Activated gamma-delta T cell (primary cell): Measurements from ENCODE around the gene WDR27.
"Not testable (repeated sequence)": the region's sequence is repeated elsewhere in the genome, so short reads cannot be mapped to it uniquely, and the experiment has no call there.

ENCODE experiments used
- DNase-seq: peaks from one replicate; lab custom pipeline; 2025; lab: John Stamatoyannopoulos, UW

Gene WDR27

GRCh38 chr6:169604076-169604475 lies 97.8 kb downstream of the WDR27 start:
- DNase-seq: no peak

GRCh38 chr6:169601129-169601528 lies 100.7 kb downstream of the WDR27 start:
- not testable (repeated sequence) for DNase-seq

GRCh38 chr6:169592558-169592957 lies 109.3 kb downstream of the WDR27 start:
- no peak for DNase-seq

- DNase-seq: no peak
Measured at GRCh38 chr6:169591616-169592015, 110.2 kb downstream of the WDR27 start.

- DNase-seq: no peak
Measured at GRCh38 chr6:169590376-169590939, 111.4 kb downstream of the WDR27 start.

- DNase-seq: no peak
Measured at GRCh38 chr6:169589699-169590257, 112.1 kb downstream of the WDR27 start.

- no peak for DNase-seq
Measured at GRCh38 chr6:169589293-169589692, 112.5 kb downstream of the WDR27 start.

GRCh38 chr6:169587975-169588374 lies 113.9 kb downstream of the WDR27 start:
- DNase-seq: no peak

- no peak for DNase-seq
Measured at GRCh38 chr6:169583886-169584541, 117.8 kb downstream of the WDR27 start.

GRCh38 chr6:169579407-169580111 lies 122.3 kb downstream of the WDR27 start:
- no peak for DNase-seq

GRCh38 chr6:169577974-169578373 lies 123.9 kb downstream of the WDR27 start:
- DNase-seq: no peak

- no peak for DNase-seq
Measured at GRCh38 chr6:169577236-169577635, 124.6 kb downstream of the WDR27 start.

GRCh38 chr6:169575821-169576220 lies 126.0 kb downstream of the WDR27 start:
- no peak for DNase-seq

GRCh38 chr6:169575365-169575764 lies 126.5 kb downstream of the WDR27 start:
- no peak for DNase-seq

- no peak for DNase-seq
Measured at GRCh38 chr6:169574420-169574819, 127.4 kb downstream of the WDR27 start.

GRCh38 chr6:169573883-169574282 lies 127.9 kb downstream of the WDR27 start:
- no peak for DNase-seq

- DNase-seq: no peak
Measured at GRCh38 chr6:169571123-169571962, 130.5 kb downstream of the WDR27 start.

- DNase-seq: no peak
Measured at GRCh38 chr6:169568314-169569087, 133.3 kb downstream of the WDR27 start.

GRCh38 chr6:169567819-169568218 lies 134.0 kb downstream of the WDR27 start:
- DNase-seq: no peak

- no peak for DNase-seq
Measured at GRCh38 chr6:169566961-169567750, 134.7 kb downstream of the WDR27 start.
